ENCODE results near the gene GRAMD4.
A peak's percentile ranks its signal among the peaks of the same experiment; 100 is the strongest.

GRAMD4 gene

GRCh38 chr22:46672731-46673130 lies 52.5 kb downstream of the GRAMD4 start:
- H3K36me3 ChIP-seq (ENCODE audit: control insufficient read depth in 4 of 4, insufficient read depth in 4 of 4, low read length in 3 of 4): peaks cover 3 to 59% (median 33%) of the 10 kb centered on the region in 4 experiments
- peaks cover 0 to 60% (median 50%) of the 10 kb centered on the region in 4 experiments for H3K4me1 ChIP-seq (ENCODE audit: control extremely low read depth in 1 of 4, control insufficient read depth in 4 of 4, insufficient read depth in 4 of 4, low read length in 3 of 4)
- H3K9me3 ChIP-seq (ENCODE audit: control extremely low read depth in 1 of 5, control insufficient read depth in 4 of 5, insufficient read depth in 2 of 5, low read depth in 1 of 5, low read length in 4 of 5): no peaks in the 10 kb centered on the region
- CTCF ChIA-PET: interaction anchor here (0.8 to 1.5 kb wide), 2 partner anchors 13 to 109 kb away, joined by 3 to 4 read pairs; no protein-coding TSS in a partner anchor
- H3K27ac ChIP-seq (ENCODE audit: insufficient read depth in 1 of 2, low read depth in 1 of 2, low read length in 2 of 2, poor library complexity in 1 of 2, severe bottlenecking in 2 of 2): no peak overlapping the region
- DNase-seq: peak in 2 of 3 donors; percentile 49 to 67
- peak overlapping the region in 1 of 7 experiments; percentile 16 for H3K4me3 ChIP-seq (ENCODE audit: control insufficient read depth in 1 of 7, extremely low read depth in 1 of 7, insufficient read depth in 4 of 7, low read depth in 2 of 7, low read length in 6 of 7)
- H3K27me3 ChIP-seq (replicated peaks in 2 of 5; ENCODE audit: control insufficient read depth in 4 of 5, insufficient read depth in 5 of 5, low read length in 4 of 5): no peaks in the 10 kb centered on the region
- 58% methylated on average over 15 of the region's 18 CpGs for WGBS (ENCODE audit: insufficient coverage)
- POLR2A ChIA-PET: interaction anchor here (0.6 to 1.1 kb wide), 2 partner anchors 17 to 600 kb away, joined by 3 to 4 read pairs; no protein-coding TSS in a partner anchor

GRCh38 chr22:46673205-46673604 lies 53.0 kb downstream of the GRAMD4 start:
- POLR2A ChIA-PET: no interaction called here

DNA sequence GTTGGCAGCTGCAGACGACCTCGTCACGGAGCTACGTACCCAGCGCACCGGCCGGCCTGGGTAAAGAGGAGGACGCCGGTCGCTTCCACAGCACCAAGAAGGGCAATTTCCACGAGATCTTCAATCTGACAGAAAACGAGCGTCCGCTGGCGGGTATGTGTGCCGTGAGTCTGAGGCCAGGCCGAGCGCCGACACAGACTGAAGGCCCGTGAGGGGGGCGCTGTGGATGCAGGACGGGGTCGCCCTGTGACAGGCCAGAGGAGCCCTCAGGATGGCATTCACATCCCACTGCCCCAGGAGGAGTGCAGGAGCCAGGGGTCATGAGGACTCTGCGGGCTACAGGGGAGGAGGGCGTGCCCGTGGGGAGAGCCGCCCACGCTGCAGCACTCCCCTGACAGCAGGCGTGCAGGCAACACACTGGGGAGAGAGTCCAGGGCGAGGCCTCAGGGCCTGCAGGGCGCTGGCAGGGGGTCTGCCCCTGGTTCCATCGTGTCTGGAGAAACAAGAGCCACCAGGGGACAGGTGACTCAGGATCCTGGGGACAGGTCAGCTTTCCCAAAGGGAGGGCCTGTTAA lies 53.6 kb downstream of the GRAMD4 start:
- CTCF ChIA-PET: interaction anchor here (0.6 to 1.3 kb wide), 3 partner anchors 49 to 84 kb away, joined by 3 to 5 read pairs (median 3); no protein-coding TSS in a partner anchor
- H3K4me3 ChIP-seq (ENCODE audit: control insufficient read depth in 1 of 7, extremely low read depth in 1 of 7, insufficient read depth in 4 of 7, low read depth in 2 of 7, low read length in 6 of 7): peak overlapping the region in 5 of 7 experiments; percentile 23 to 69 (median 66)
- H3K4me1 ChIP-seq (ENCODE audit: control extremely low read depth in 1 of 4, control insufficient read depth in 4 of 4, insufficient read depth in 4 of 4, low read length in 3 of 4): peaks cover 0 to 70% (median 53%) of the 10 kb centered on the region in 4 experiments
- POLR2A ChIA-PET: no interaction called here
- DNase-seq: peak in 1 of 3 donors; percentile 55
- H3K27me3 ChIP-seq (replicated peaks in 2 of 5; ENCODE audit: control insufficient read depth in 4 of 5, insufficient read depth in 5 of 5, low read length in 4 of 5): no peaks in the 10 kb centered on the region
- no peaks in the 10 kb centered on the region for H3K9me3 ChIP-seq (ENCODE audit: control extremely low read depth in 1 of 5, control insufficient read depth in 4 of 5, insufficient read depth in 2 of 5, low read depth in 1 of 5, low read length in 4 of 5)
- H3K27ac ChIP-seq (ENCODE audit: insufficient read depth in 1 of 2, low read depth in 1 of 2, low read length in 2 of 2, poor library complexity in 1 of 2, severe bottlenecking in 2 of 2): peak overlapping the region; percentile 64 to 81
- peaks cover 3 to 59% (median 32%) of the 10 kb centered on the region in 4 experiments for H3K36me3 ChIP-seq (ENCODE audit: control insufficient read depth in 4 of 4, insufficient read depth in 4 of 4, low read length in 3 of 4)
- WGBS (ENCODE audit: insufficient coverage): 59% methylated on average over 29 of the region's 32 CpGs

More at GRCh38 chr22:46673205-46673604, 53.0 kb downstream of the GRAMD4 start:
- peaks cover 0 to 65% (median 52%) of the 10 kb centered on the region in 4 experiments for H3K4me1 ChIP-seq (ENCODE audit: control extremely low read depth in 1 of 4, control insufficient read depth in 4 of 4, insufficient read depth in 4 of 4, low read length in 3 of 4)
- CTCF ChIA-PET: interaction anchor here (0.8 to 1.5 kb wide), 4 partner anchors 13 to 110 kb away, joined by 3 to 5 read pairs (median 4); no protein-coding TSS in a partner anchor
- H3K36me3 ChIP-seq (ENCODE audit: control insufficient read depth in 4 of 4, insufficient read depth in 4 of 4, low read length in 3 of 4): peaks cover 3 to 58% (median 33%) of the 10 kb centered on the region in 4 experiments
- no peaks in the 10 kb centered on the region for H3K27me3 ChIP-seq (replicated peaks in 2 of 5; ENCODE audit: control insufficient read depth in 4 of 5, insufficient read depth in 5 of 5, low read length in 4 of 5)
- 80% methylated on average over 8 of the region's 10 CpGs for WGBS (ENCODE audit: insufficient coverage)
- DNase-seq: peak in 2 of 3 donors; percentile 59 to 63
- peak overlapping the region in 1 of 7 experiments; percentile 16 for H3K4me3 ChIP-seq (ENCODE audit: control insufficient read depth in 1 of 7, extremely low read depth in 1 of 7, insufficient read depth in 4 of 7, low read depth in 2 of 7, low read length in 6 of 7)
- H3K27ac ChIP-seq (ENCODE audit: insufficient read depth in 1 of 2, low read depth in 1 of 2, low read length in 2 of 2, poor library complexity in 1 of 2, severe bottlenecking in 2 of 2): peak overlapping the region in 1 of 2 experiments; percentile 81
- no peaks in the 10 kb centered on the region for H3K9me3 ChIP-seq (ENCODE audit: control extremely low read depth in 1 of 5, control insufficient read depth in 4 of 5, insufficient read depth in 2 of 5, low read depth in 1 of 5, low read length in 4 of 5)

DNA sequence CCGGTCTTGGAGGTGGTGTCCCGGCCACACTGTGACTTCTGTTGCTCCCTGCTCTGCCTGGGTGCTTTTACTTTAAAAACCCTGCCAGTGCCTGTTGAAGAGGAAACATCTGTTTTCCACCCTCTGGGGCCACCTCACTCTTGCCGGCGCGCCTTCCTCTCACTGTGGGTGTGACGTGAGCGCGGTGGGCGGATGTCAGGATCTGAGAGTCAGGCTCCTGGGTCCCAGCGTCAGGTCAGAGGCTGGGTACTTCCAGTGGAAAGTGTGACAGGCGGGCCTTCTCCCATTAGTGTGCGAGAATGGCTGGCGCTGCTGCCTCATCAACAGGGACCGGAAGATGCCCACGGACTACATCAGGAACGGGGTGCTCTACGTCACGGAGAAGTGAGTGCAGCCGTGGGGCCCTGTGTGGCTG lies 54.2 kb downstream of the GRAMD4 start:
- Histone ChIP-seq H3K27me3 (replicated peaks in 2 of 5; ENCODE audit: control insufficient read depth in 4 of 5, insufficient read depth in 5 of 5, low read length in 4 of 5) (no peaks in the 10 kb centered on the region), H3K27ac (ENCODE audit: insufficient read depth in 1 of 2, low read depth in 1 of 2, low read length in 2 of 2, poor library complexity in 1 of 2, severe bottlenecking in 2 of 2) (peak overlapping the region; percentile 64 to 81), H3K4me3 (ENCODE audit: control insufficient read depth in 1 of 7, extremely low read depth in 1 of 7, insufficient read depth in 4 of 7, low read depth in 2 of 7, low read length in 6 of 7) (peak overlapping the region in 5 of 7 experiments; percentile 51 to 82 (median 66)), H3K36me3 (ENCODE audit: control insufficient read depth in 4 of 4, insufficient read depth in 4 of 4, low read length in 3 of 4) (peaks cover 3 to 59% (median 28%) of the 10 kb centered on the region in 4 experiments), H3K4me1 (ENCODE audit: control extremely low read depth in 1 of 4, control insufficient read depth in 4 of 4, insufficient read depth in 4 of 4, low read length in 3 of 4) (peaks cover 0 to 70% (median 53%) of the 10 kb centered on the region in 4 experiments), H3K9me3 (ENCODE audit: control extremely low read depth in 1 of 5, control insufficient read depth in 4 of 5, insufficient read depth in 2 of 5, low read depth in 1 of 5, low read length in 4 of 5) (no peaks in the 10 kb centered on the region)
- CTCF ChIA-PET: interaction anchor here (0.6 to 1.3 kb wide), 2 partner anchors 48 to 84 kb away, joined by 3 to 5 read pairs; no protein-coding TSS in a partner anchor
- POLR2A ChIA-PET: no interaction called here
- 4% methylated on average over 19 of the region's 19 CpGs for WGBS (ENCODE audit: insufficient coverage)
- DNase-seq: peak; percentile 94 to 98 (median 97)

DNA sequence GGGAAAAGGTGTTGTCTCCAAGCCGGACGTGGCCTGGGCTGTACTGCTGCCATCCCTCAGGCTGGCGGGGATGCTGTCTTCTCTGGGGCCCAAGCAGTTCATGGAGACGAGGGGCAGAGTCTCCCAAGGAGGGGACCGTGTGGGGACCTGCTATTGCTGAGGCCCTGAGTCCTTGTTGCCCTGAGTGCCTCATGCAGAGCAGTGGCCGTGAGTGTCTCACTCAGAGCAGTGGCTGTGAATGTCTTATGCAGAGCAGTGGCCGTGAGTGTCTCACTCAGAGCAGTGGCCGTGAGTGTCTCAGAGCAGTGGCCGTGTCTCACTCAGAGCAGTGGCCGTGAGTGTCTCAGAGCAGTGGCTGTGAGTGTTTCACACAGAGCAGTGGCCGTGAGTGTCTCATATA lies 54.7 kb downstream of the GRAMD4 start:
- Histone ChIP-seq H3K27me3 (replicated peaks in 2 of 5; ENCODE audit: control insufficient read depth in 4 of 5, insufficient read depth in 5 of 5, low read length in 4 of 5) (no peaks in the 10 kb centered on the region), H3K9me3 (ENCODE audit: control extremely low read depth in 1 of 5, control insufficient read depth in 4 of 5, insufficient read depth in 2 of 5, low read depth in 1 of 5, low read length in 4 of 5) (no peaks in the 10 kb centered on the region), H3K4me3 (ENCODE audit: control insufficient read depth in 1 of 7, extremely low read depth in 1 of 7, insufficient read depth in 4 of 7, low read depth in 2 of 7, low read length in 6 of 7) (peak overlapping the region in 6 of 7 experiments; percentile 48 to 82 (median 66)), H3K36me3 (ENCODE audit: control insufficient read depth in 4 of 4, insufficient read depth in 4 of 4, low read length in 3 of 4) (peaks cover 3 to 59% (median 26%) of the 10 kb centered on the region in 4 experiments), H3K27ac (ENCODE audit: insufficient read depth in 1 of 2, low read depth in 1 of 2, low read length in 2 of 2, poor library complexity in 1 of 2, severe bottlenecking in 2 of 2) (peak overlapping the region; percentile 61 to 81), H3K4me1 (ENCODE audit: control extremely low read depth in 1 of 4, control insufficient read depth in 4 of 4, insufficient read depth in 4 of 4, low read length in 3 of 4) (peaks cover 0 to 70% (median 53%) of the 10 kb centered on the region in 4 experiments)
- ChIA-PET CTCF (no interaction called here), POLR2A (no interaction called here)
- WGBS (ENCODE audit: insufficient coverage): 30% methylated on average over 11 of the region's 11 CpGs
- peak in 1 of 3 donors; percentile 22 for DNase-seq

DNA sequence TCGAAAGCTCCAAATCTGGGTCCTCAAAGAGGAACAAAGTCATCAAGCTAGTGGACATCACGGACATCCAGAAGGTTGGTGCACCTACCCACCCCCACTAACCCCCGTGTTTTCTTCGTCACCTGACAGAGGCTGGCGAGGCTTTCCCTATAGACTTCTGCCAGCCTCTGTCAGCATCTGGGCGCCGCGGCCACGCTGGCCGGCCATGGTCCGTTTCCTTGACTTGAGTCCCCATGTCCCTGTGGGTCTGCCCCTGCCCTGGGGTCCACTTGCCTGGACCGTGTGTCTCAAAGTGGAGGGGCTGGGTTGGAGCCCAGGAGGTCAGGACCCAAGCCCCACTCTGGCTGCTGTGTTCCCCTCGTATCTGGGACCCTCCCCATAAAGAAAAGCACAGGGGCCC lies 55.3 kb downstream of the GRAMD4 start:
- WGBS (ENCODE audit: insufficient coverage): 88% methylated on average over 12 of the region's 13 CpGs
- peaks cover 0 to 70% (median 53%) of the 10 kb centered on the region in 4 experiments for H3K4me1 ChIP-seq (ENCODE audit: control extremely low read depth in 1 of 4, control insufficient read depth in 4 of 4, insufficient read depth in 4 of 4, low read length in 3 of 4)
- CTCF ChIA-PET: no interaction called here
- H3K4me3 ChIP-seq (ENCODE audit: control insufficient read depth in 1 of 7, extremely low read depth in 1 of 7, insufficient read depth in 4 of 7, low read depth in 2 of 7, low read length in 6 of 7): peak overlapping the region in 5 of 7 experiments; percentile 48 to 82 (median 66)
- no peaks in the 10 kb centered on the region for H3K27me3 ChIP-seq (replicated peaks in 2 of 5; ENCODE audit: control insufficient read depth in 4 of 5, insufficient read depth in 5 of 5, low read length in 4 of 5)
- H3K27ac ChIP-seq (ENCODE audit: insufficient read depth in 1 of 2, low read depth in 1 of 2, low read length in 2 of 2, poor library complexity in 1 of 2, severe bottlenecking in 2 of 2): peak overlapping the region in 1 of 2 experiments; percentile 61
- POLR2A ChIA-PET: no interaction called here
- H3K36me3 ChIP-seq (ENCODE audit: control insufficient read depth in 4 of 4, insufficient read depth in 4 of 4, low read length in 3 of 4): peaks cover 3 to 56% (median 21%) of the 10 kb centered on the region in 4 experiments
- DNase-seq: no peak
- H3K9me3 ChIP-seq (ENCODE audit: control extremely low read depth in 1 of 5, control insufficient read depth in 4 of 5, insufficient read depth in 2 of 5, low read depth in 1 of 5, low read length in 4 of 5): no peaks in the 10 kb centered on the region

GRCh38 chr22:46675938-46676337 lies 55.8 kb downstream of the GRAMD4 start:
- ChIA-PET POLR2A (no interaction called here), CTCF (no interaction called here)
- Histone ChIP-seq H3K27ac (ENCODE audit: insufficient read depth in 1 of 2, low read depth in 1 of 2, low read length in 2 of 2, poor library complexity in 1 of 2, severe bottlenecking in 2 of 2) (no peak overlapping the region), H3K36me3 (ENCODE audit: control insufficient read depth in 4 of 4, insufficient read depth in 4 of 4, low read length in 3 of 4) (peaks cover 3 to 53% (median 18%) of the 10 kb centered on the region in 4 experiments), H3K4me1 (ENCODE audit: control extremely low read depth in 1 of 4, control insufficient read depth in 4 of 4, insufficient read depth in 4 of 4, low read length in 3 of 4) (peaks cover 0 to 70% (median 53%) of the 10 kb centered on the region in 4 experiments), H3K4me3 (ENCODE audit: control insufficient read depth in 1 of 7, extremely low read depth in 1 of 7, insufficient read depth in 4 of 7, low read depth in 2 of 7, low read length in 6 of 7) (peak overlapping the region in 2 of 7 experiments; percentile 16 to 66), H3K9me3 (ENCODE audit: control extremely low read depth in 1 of 5, control insufficient read depth in 4 of 5, insufficient read depth in 2 of 5, low read depth in 1 of 5, low read length in 4 of 5) (no peaks in the 10 kb centered on the region), H3K27me3 (replicated peaks in 2 of 5; ENCODE audit: control insufficient read depth in 4 of 5, insufficient read depth in 5 of 5, low read length in 4 of 5) (no peaks in the 10 kb centered on the region)
- 93% methylated on average over 16 of the region's 16 CpGs for WGBS (ENCODE audit: insufficient coverage)
- DNase-seq: no peak
